NK-92 (cell line): ENCODE data around the gene CYB561A3.

Experiments used
- DNase-seq: peaks from one replicate; lab custom pipeline; 2025; ENCODE audit not compliant: unreplicated experiment; lab: John Stamatoyannopoulos, UW

CYB561A3 gene

GRCh38 chr11:61345954-61346843, 15.5 kb downstream of the CYB561A3 start:
- no peak for DNase-seq

DNA sequence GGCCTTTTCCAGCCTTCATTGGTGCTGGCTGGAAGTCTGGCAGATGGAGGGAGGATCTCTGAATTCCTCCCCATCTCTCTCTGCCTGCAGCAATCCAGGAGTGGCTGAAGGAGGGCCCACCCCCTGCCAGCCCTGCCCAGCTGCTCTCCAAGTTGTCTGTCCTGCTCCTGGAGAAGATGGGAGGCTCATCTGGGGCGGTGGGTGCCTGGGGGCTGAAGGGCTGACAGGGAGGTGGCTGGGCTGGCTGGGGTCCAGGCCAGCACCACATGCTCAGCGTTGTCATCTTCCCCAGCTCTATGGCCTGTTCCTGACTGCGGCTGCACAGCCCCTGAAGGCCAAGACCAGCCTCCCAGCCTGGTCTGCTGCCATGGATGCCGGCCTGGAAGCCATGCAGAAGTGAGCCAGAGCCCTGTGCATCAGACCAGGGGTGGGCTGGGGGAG, 16.5 kb downstream of the CYB561A3 start:
- no peak for DNase-seq

DNA sequence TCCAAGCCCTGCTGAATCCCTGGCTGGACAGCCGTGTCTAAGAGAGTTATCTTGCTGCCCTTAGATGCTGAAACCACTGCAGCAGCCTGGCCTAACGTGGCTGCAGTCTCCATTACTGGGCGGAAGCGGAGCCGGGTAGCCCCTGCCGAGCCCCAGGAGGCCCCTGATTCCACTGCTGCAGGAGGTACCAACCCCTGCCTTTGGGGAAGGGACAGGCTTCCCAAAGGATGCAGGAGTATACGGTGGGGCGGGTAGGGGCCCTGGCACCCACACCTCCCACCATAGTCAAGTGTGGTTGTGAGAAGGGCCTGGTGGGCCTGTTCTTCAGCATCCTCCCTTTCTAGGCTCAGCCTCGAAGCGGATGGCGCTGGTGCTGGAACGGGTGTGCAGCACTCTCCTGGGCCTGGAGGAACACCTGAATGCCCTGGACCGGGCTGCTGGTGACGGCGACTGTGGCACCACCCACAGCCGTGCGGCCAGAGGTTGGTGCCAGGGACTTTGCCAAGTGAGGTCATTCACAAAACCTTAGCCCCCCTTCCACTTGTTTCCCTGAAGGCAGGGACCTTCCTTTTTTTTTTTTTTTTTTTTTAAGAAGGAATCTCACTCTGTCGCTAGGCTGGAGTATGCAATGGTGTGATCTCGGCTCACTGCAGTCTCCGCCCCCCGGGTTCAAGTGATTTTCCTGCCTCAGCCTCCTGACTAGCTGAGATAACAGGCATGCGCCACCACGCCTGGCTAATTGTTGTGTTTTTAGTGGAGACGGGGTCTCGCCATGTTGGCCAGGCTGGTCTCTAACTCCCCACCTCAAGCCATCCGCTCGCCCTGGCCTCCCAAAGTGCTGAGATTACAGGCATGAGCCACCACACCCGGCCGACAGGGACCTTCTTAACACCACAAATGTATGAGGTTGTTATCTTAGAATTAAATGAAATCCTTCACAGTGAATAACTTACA, 17.6 kb downstream of the CYB561A3 start:
- DNase-seq, result no peak

DNA sequence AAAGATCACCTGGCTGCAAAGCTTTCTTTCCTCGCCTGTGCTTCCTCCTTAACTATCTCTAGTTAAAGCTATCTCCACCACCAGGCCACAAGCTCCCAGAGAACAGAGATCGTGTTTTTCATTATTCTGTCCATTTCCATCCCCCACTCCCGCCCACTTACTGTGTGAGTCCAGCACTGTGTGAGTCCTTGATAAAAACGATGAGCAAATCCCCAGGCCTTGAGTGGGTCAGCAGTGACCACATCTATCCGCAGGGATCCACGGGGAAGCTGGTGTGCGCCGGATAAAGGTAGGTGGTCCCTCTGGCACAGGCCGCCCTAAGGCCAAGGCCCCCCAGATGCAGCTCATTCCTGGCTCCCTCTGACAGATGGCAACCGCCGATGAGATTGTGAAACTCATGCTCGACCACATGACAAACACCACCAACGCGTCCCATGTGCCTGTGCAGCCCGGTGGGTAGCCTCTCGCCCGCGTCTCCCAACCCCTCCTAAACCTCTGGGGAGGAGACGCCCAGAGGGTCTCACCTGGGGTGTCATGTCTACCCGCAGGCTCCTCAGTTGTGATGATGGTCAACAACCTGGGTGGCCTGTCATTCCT, 19.4 kb downstream of the CYB561A3 start:
- no peak for DNase-seq

DNA sequence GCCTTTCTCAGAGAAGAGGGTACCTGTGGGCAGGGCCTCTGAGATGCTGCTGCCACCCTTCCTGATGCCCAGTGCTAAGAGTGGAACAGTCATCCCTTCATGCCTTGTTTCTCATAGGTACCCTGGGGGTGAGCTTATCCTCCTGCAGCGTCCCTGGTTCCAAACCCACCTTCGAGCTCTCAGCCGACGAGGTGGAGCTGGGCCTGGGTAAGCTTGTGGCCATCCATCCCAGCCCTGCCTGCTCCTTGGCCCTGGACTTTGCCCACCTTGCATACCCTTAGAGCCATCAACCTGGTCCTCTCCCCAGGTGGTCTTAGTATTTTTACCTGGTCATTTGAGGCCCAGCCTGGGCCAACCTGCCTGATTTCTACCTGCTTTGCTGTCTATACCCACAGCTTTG, 20.0 kb downstream of the CYB561A3 start:
- DNase-seq, result no peak

DNA sequence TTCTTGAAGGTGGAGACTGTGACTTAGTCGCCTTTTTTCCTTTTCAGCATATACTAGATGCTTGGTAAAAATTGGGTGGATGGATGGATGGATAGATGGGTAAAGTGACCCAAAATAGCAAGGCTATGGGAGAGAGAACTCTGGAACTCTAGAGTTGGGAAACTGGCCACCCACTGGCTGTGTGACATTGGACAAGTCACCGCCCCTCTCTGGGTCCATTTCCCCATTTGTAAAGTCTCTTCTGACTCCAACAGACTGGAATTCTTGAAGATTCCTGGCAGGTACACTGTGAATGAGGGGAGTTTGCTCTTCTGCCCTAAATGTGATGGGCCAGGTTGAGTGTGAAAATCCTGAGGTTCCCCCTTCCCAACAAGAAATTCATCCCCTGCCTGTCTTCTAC, 20.7 kb downstream of the CYB561A3 start:
- no peak for DNase-seq

DNA sequence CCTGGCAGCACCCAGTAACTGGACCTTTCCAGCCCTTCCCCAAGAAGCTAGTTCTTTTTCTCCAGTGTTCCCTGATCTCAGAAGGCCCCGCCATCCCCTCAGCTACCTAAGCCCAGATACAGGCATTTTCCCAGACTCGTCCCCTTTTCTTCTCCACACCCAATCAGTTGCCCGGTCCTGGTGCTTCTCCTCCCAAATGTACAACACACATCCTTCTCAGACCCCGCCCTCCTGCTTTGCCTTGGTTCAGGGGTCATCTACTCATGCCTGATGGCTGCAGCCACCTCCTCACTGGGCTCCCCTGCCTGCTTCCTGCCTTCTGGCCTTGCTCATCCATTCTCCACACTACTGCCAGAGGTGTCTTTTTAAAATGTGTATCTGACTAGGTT, 22.2 kb downstream of the CYB561A3 start:
- DNase-seq, result no peak

DNA sequence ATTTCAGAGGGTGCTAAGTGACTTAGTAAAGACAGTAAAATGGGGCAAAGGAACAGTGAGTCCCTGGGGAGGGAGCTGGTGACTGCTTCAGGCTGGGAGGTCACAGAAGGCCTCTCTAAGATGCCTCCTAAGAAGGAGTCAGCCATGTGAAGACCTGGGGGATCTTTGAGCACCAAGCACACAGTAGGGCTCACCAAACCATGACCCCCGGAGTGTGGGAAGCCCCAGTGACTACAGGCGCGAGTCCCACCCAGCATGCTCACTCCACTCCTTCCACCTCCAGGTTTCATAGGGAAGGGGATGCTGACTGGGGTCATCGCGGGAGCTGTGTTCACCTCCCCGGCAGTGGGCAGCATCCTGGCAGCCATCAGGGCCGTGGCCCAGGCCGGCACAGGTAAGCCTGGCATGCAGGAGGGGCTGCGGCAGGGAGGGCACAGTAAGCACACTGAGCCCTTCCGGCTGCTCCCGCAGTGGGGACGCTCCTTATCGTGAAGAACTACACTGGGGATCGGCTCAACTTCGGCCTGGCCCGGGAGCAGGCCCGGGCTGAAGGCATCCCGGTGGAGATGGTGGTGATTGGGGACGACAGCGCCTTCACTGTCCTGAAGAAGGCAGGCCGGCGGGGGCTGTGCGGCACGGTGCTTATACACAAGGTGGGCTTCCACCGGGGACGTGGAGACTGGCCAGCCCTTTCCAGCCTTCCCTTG, 22.7 kb downstream of the CYB561A3 start:
- no peak for DNase-seq

- no peak for DNase-seq
Observed at GRCh38 chr11:61337706-61338470, 23.8 kb downstream of the CYB561A3 start.

DNA sequence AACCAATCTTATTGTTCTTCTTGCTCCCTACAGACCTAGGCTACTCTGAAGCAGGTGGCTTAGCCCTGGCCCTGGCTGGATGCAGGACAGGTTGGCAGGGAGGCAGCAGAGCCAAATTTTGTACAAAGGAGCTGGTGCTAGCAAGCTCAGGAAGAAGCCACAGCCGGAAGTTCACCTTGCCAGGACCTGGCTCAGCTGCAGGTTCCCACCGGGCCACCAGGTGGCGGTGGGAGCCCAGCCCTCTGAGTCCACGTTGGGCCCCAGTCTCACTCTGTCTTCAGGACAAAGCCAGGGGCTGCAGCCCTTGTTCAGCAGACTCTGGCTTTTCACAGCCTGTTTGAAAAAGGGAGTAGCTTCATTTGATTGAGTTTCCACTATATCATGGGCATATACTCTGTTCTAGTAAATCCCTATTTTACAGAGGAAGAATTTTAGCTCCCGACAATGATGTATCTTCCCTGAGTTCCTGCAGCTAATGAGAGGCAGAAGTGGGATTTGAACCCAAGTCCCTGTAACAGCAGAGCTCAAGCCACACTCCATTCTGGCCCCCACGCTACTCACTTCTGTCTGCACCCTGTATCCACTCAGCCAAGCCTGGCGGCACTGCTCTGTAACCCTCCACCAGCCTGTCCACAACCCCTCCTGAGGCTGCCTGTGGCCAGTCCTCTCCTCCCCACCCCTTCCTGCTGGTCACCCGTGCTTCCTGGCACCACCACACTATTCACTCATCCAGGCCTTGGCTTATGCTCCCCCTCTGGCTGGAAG, 25.3 kb downstream of the CYB561A3 start:
- no peak for DNase-seq

GRCh38 chr11:61335355-61335710, 26.3 kb downstream of the CYB561A3 start:
- DNase-seq, result no peak

- no peak for DNase-seq
Observed at GRCh38 chr11:61334434-61335354, 27.0 kb downstream of the CYB561A3 start.

- no peak for DNase-seq
Observed at GRCh38 chr11:61333550-61334433, 27.9 kb downstream of the CYB561A3 start.

DNA sequence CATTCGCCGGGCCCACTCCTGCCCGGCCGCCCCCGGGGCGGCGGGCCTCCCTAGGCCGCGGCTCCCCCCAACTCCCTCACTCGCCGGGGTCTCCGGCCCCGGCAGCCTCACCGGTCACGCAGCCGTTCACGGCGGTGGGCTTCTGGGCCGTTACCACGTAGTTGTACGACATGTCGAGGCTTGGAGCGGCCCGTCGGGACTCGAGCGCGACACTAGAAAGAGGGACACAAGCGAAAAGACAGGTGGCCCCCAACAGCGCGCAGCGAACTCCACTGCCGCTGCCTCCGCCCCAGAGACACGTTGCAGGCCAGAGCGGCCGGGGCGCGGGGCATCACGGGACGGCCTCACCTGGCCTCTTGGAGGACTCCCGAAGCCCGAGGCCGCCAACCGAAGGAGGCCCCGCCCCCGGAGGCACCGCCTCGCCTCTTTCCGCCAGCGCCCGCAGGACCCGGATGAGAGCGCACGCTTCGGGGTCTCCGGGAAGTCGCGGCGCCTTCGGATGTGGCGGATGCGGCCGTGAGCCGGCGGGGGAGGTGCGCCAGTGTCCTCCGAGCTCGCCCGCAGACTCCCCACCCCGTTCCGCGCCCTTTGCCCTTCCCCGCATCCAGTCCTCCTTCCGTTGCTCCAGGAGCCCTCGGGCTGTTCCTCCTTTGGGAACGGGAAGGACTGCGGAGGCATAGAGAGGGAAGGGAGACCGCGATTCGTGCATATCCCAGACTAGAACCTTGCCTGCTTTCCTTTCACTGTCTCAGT, 28.7 kb downstream of the CYB561A3 start, which contains the start of the genes DDB1 and TKFC:
Gene DDB1, minus strand, starts transcription at position 309 of the 753 bp plus-strand sequence. Its CDS starts 137 bp downstream, at position 172.
Gene TKFC, plus strand, starts transcription at position 432 of the 753 bp plus-strand sequence. CDS start 1,501 bp downstream, outside the sequence.
- peak; percentile 77 for DNase-seq

DNA sequence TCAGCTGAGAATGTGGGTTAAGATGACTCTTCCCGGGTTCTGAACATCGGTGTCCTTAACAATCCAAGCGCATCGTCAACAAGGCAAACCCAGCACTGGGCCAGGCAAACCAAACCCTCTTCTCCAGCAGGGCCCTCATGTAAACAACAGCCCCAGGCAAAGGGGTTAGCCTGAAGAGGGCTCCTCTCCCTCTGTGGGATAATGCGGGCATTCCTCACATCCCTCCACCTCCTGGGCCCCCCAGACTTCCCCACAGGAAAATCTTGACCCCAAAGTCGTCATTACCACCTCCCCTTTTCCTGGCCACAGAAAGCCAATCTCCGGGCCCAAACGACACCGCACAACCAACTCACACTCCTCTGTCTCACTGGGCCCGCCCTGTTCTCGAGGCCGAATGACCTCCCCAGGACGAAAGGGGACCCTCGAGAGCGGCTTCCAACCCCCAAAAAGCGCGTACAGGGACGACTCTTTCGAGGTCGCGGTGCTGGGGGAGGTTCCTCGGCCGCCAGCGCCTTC, 29.3 kb downstream of the CYB561A3 start:
- no peak for DNase-seq

DNA sequence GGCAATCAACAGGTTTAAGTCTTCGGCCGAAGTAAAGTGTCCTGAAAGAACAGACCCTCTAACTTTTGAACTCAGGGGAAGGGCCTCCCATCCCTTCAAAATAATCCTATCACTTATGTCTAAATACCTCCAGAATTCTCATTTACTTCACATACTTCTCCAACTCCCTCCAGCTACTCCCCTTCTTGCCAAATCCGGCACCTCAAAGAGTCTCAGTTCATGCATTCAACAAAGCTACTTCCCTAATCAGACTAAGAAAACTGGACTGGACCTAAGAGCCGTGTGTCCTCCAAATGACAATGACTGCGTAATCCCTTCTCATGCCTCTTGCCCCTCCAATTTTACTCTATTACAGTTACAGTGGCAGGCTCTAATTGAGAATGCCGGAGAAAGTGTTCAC, 30.0 kb downstream of the CYB561A3 start:
- no peak for DNase-seq
